Glomerular visceral epithelial cell (primary cell): ENCODE measurements around the gene TERB2.
"Not testable (repeated sequence)": the region's sequence is repeated elsewhere in the genome, so short reads cannot be mapped to it uniquely, and the experiment has no call there.

ENCODE experiments used
- DNase-seq: peaks from one replicate; pipeline ENCODE4 v3.0.0-alpha.2; 2016; ENCODE audit errors: extremely low spot score

TERB2 gene

GRCh38 chr15:45003731-45004410 lies 47.4 kb downstream of the TERB2 start:
- not testable (repeated sequence) for DNase-seq

- not testable (repeated sequence) for DNase-seq
Measured at GRCh38 chr15:45004590-45005175, 48.2 kb downstream of the TERB2 start.

- DNase-seq = no peak
Measured at GRCh38 chr15:45009046-45009445, 52.6 kb downstream of the TERB2 start.

GRCh38 chr15:45015114-45015513 lies 58.6 kb downstream of the TERB2 start:
- not testable (repeated sequence) for DNase-seq

GRCh38 chr15:45020222-45020900 lies 63.9 kb downstream of the TERB2 start:
- not testable (repeated sequence) for DNase-seq

- DNase-seq = not testable (repeated sequence)
Measured at GRCh38 chr15:45020901-45021259, 64.4 kb downstream of the TERB2 start.

GRCh38 chr15:45021348-45021747 lies 64.9 kb downstream of the TERB2 start:
- DNase-seq = no peak

- DNase-seq = peak; percentile 76
Measured at GRCh38 chr15:45022871-45023658, 66.6 kb downstream of the TERB2 start, which contains the start of gene SORD. Gene SORD (plus strand): TSS chr15:45023195. CDS start chr15:45023284, 89 bp downstream.

GRCh38 chr15:45023659-45024225 lies 67.3 kb downstream of the TERB2 start:
- peak; percentile 6 for DNase-seq

GRCh38 chr15:45024649-45025048 lies 68.2 kb downstream of the TERB2 start:
- not testable (repeated sequence) for DNase-seq

- not testable (repeated sequence) for DNase-seq
Measured at GRCh38 chr15:45025627-45026026, 69.1 kb downstream of the TERB2 start.

- DNase-seq = peak; percentile 5
Measured at GRCh38 chr15:45026651-45027190, 70.2 kb downstream of the TERB2 start.

GRCh38 chr15:45027220-45027619 lies 70.7 kb downstream of the TERB2 start:
- DNase-seq = no peak
